Metanephros (tissue), 1 donor: ENCODE data around the gene LEMD3. TPM values are rescaled to one million over a fixed set of nuclear protein-coding genes. Genes with fewer than 3 reads are reported as not detected.

Experiments used
- total RNA-seq: library from RNA; depleted of rRNA; stranded (reverse); fragments of >200 nt; gene quantifications from one replicate; pipeline ENCODE4 v1.2.3, GENCODE V29; 2014

Gene LEMD3
- 62.0 TPM for total RNA-seq

DNA sequence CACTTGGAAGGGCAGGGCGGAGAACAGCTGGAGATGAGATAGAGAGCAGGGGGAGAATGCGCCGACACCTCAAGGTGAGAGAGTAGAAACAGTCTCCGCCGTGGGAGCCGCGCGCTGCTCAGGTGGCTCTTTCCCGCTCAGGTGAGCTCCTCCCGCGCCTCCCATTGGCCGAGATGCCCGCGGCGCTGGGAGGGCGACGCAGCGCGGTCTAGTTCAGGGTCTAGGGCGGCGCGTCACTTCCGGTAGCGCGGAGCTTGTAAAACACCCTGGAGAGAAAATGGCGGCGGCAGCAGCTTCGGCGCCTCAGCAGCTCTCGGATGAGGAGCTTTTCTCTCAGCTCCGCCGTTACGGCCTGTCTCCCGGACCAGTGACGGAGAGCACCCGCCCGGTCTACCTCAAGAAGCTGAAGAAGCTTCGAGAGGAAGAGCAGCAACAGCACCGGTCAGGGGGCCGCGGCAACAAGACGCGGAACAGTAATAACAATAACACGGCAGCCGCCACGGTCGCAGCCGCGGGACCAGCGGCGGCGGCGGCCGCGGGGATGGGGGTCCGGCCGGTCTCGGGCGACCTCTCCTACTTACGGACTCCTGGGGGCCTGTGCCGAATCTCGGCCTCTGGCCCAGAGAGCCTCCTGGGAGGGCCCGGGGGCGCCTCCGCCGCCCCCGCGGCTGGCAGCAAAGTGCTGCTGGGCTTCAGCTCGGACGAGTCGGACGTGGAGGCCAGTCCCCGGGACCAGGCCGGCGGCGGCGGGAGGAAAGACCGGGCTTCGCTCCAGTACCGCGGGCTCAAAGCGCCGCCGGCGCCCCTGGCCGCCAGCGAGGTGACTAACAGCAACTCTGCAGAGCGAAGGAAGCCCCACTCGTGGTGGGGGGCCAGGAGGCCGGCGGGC lies at the start of gene LEMD3:
TSS of gene LEMD3 (plus strand) at position 264 of the 889 bp plus-strand sequence. CDS start at position 278, 14 bp downstream.

DNA sequence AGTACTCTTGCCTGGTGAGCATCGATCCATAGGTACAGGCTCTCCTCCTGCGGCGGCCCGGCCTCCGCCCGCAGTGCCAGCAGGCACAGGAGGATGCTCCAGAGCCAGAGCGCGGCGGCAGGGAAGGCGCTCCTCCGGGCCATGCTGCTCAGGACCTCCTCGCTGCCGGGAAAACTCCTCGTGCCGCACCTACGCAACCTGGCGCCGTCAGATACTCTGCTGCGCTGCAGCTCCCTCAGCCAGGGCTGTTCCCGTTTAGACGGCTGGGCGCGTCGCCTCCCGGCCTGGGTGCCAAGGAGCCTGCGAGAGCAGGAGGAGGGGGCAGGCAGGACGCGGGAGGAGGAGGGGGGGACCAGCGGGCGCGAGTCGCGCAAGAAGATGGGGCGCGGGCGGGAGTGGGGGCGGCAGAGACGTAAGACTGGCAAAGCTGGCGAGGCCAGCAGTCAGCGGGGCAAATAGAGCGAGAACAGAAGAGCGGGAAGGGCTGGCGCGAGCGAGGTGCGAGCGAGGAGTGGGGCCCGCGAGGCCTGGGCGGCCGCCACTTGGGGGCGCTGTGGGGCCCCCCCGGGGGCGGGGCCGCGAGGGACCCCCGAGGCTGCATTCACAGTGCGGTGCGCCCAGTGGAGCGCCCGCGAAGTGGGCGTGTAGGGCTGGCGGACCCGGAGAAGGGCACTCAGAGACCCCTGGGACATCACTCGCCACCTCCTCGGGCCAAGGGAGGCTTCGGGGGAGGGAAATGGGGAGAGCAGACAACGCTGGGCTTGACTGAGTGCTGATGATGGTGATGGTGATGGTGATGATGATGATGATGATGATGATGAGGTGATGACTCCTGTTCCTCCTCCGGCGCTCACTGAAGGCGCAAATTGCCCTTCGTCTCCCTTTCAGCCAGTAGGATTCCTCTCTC lies 48.1 kb upstream of the LEMD3 start, which contains the start of gene WIF1:
TSS of gene WIF1 (minus strand) at position 257 of the 907 bp plus-strand sequence. CDS start at position 143, 114 bp downstream.

DNA sequence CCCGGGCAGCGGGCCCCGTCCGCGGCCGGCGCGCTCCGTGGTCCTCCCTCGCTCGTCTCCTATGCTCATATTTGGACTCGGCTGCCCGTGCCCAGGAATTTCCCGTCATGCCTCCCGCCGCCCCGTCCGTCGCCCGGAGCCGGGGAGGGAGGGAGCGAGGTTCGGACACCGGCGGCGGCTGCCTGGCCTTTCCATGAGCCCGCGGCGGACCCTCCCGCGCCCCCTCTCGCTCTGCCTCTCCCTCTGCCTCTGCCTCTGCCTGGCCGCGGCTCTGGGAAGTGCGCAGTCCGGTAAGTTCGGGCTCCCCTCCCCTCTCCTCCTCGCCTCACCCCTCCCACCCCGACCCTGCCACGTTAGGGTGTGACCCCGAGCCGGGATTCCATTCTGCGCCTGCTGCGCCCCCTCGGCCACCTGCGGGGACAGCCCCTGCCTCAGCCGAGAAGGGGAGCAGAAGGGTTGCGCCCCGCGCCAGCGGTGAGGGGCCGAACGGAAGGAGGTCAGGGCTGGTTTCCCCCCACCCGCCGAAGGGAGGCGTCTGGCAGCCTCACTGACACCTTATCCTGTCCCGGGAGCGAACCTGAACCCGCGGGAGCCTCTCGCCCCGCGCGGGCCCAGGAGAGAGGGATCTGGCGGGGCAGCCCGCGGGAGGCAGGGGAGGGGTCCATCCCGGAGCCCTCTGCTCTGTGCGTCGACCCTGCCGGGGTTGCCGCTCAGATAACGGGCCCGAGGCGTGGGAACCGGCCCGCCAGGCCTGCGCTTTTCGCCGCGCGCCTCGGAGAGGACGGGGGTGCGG lies 109.4 kb downstream of the LEMD3 start, which contains the start of gene MSRB3:
TSS of gene MSRB3 (plus strand) at position 108 of the 793 bp plus-strand sequence. CDS start 29,897 bp downstream, outside the sequence.

Other genes with a start within 250 kb of the LEMD3 start
- gene WIF1, start 48.3 kb upstream of the LEMD3 start, total RNA-seq = 1.9 TPM
- 28.9 TPM for gene MSRB3, start 109.1 kb downstream of the LEMD3 start, total RNA-seq